Activated naive CD8-positive, alpha-beta T cell (primary cell): ENCODE results near the gene PLEKHH1.

ENCODE experiments used
- H3K27ac Mint-ChIP-seq: one replicate; pipeline ENCODE4 v1.8.0; 2021; ENCODE audit warnings: mixed read lengths
- H3K27me3 Mint-ChIP-seq: one replicate; pipeline ENCODE4 v1.8.0; 2021; ENCODE audit warnings: mixed read lengths
- H3K36me3 Mint-ChIP-seq: one replicate; pipeline ENCODE4 v1.8.0; 2021; ENCODE audit warnings: mixed read lengths
- H3K4me1 Mint-ChIP-seq: one replicate; pipeline ENCODE4 v1.8.0; 2021; ENCODE audit warnings: low read depth, mixed read lengths
- H3K4me3 Mint-ChIP-seq: one replicate; pipeline ENCODE4 v1.8.0; 2021; ENCODE audit warnings: mild to moderate bottlenecking, mixed read lengths
- H3K9me3 Mint-ChIP-seq: one replicate; pipeline ENCODE4 v1.8.0; 2021; ENCODE audit warnings: low read depth, mixed read lengths

Gene PLEKHH1

DNA sequence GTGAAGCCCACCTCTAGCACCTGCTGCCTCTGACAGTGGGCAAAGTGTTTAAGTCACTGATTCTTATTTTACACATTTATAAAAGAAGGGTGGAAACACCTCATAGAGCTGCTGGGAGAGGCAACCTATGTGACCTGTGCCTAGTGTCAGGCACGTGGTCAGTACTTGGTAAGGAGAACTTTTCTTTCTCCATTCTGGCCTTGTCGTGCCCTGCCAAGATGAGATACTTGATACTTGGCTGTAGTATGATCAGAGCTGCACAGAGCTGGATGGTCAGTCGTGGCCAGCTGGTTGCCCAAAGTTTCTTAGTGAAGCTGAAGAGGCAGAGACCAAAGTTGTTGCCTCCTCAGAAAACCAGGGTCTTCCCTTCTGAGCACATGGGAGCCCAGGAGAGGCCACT is 24.6 kb downstream of the PLEKHH1 start:
- Mint-ChIP-seq H3K4me3 (no peak overlapping the region), H3K4me1 (no peaks in the 10 kb centered on the region), H3K27me3 (no peaks in the 10 kb centered on the region), H3K27ac (no peak overlapping the region), H3K9me3 (no peaks in the 10 kb centered on the region), H3K36me3 (no peaks in the 10 kb centered on the region)

DNA sequence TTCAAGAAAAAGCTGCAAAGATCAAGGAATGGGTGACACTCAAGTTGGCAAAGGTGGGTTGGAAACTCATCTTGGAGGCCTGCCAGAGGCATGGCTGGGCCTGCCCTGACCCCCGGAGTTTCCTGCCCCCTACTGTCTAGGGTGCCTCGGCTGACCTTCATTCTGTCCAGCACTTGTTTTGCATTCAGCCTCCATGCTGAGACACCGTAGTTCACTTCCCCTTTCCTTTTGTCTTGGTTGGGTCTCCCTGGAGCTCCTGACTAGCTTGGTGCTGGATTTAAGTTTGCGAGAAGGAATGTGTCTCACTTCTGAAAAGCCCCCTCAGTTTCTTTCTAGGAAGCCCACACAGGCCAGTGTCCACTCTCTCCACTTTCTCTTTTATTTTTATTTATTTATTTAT is 26.5 kb downstream of the PLEKHH1 start:
- Mint-ChIP-seq H3K4me3 (no peak overlapping the region), H3K9me3 (no peaks in the 10 kb centered on the region), H3K27me3 (no peaks in the 10 kb centered on the region), H3K36me3 (no peaks in the 10 kb centered on the region), H3K27ac (no peak overlapping the region), H3K4me1 (no peaks in the 10 kb centered on the region)

DNA sequence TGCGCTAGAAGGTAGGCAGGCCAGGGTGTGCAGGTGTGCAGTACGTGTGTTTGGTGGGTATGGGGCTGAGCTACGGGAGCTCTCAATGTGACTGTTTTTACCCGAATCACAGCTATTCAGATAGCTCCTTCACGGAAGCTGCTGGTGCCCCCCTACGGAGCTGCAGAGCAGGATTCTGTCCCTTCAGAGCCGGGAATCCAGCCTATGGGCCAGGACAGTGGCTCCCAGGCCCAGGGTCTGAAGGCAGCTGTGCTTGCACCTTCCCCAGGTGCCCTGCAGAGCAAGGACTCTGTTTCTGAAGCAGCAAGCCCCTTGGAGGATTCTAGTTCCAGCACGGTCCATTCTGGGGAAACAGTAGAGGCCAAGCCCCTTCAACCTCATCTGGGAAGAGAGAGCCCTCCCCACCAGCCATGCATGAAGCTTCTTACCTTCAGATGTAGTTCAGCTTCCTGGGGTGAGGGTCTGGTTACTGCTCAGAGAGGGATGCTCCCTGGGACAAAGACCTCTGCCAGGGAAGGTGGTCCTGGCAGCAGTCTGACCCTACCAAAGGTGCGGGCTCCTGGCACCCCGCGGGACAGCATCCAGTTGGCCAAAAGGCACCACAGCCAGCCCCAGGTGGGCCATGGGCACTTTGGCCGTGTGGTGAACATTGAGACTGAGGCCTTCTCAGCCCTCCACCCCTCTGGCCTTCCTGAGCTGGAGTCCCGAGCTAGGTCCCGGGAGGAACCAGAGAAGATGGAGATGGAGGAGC is 29.1 kb downstream of the PLEKHH1 start:
- Mint-ChIP-seq H3K4me3 (no peak overlapping the region), H3K27ac (no peak overlapping the region), H3K36me3 (no peaks in the 10 kb centered on the region), H3K27me3 (no peaks in the 10 kb centered on the region), H3K4me1 (no peaks in the 10 kb centered on the region), H3K9me3 (no peaks in the 10 kb centered on the region)

DNA sequence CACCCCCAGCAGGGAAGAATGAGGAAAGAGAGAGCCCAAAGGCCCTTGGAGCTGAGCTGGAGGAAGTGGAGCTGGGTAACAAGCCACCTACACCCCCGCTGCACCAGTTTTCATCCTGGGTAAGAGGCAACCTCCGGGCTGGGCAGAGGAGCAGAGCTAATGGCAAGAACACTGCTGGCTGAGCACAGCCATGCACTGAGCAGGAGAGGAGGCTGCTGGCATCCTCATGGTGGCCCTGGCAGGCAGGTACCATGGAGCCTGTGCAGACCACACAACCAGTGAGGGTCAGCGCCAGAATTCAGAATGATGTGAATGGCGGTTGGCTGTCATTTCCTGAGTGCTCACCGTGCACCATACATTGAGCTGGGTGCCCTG is 29.7 kb downstream of the PLEKHH1 start:
- Mint-ChIP-seq H3K9me3 (no peaks in the 10 kb centered on the region), H3K27me3 (no peaks in the 10 kb centered on the region), H3K36me3 (no peaks in the 10 kb centered on the region), H3K4me1 (no peaks in the 10 kb centered on the region), H3K27ac (no peak overlapping the region), H3K4me3 (no peak overlapping the region)

DNA sequence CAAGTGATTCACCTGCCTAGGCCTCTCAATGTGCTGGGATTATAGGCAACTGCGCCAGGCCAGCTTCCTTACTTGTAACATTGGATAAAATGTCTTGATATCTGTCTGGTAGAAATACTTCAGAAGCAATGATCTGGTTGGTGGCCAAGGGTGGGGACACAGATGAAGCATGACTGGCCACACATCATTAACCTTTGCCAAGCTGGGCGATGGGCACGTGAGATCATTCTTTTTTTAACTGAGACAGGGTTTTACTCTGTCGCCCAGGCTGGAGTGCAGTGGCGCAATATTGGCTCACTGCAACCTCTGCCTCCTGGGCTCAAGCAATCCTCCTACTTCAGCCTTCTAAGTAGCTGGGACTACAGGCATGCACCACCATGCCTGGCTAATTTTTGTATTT is 31.1 kb downstream of the PLEKHH1 start:
- H3K27me3 Mint-ChIP-seq = no peaks in the 10 kb centered on the region
- H3K4me1 Mint-ChIP-seq = no peaks in the 10 kb centered on the region
- no peaks in the 10 kb centered on the region for H3K36me3 Mint-ChIP-seq
- no peak overlapping the region for H3K27ac Mint-ChIP-seq
- H3K4me3 Mint-ChIP-seq = no peak overlapping the region
- no peaks in the 10 kb centered on the region for H3K9me3 Mint-ChIP-seq

DNA sequence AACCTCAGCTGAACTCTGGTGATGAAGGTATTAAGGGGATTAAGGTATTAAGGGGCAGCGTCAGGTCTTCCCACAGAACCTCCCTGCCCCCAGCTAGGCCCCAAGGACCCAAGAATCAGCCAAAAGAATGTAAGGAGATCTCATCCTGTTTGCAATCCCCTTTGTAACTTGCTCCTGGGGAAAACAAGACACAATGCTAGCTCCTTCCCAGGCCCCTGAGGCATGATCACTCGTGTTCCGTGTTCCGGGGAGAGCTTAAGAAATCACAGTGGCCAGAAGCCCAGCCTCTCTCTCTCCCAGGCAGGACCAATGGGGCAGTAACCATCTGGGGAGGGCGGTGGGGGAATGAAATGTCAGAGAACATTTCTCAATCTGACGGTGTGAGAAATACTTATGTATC is 33.8 kb downstream of the PLEKHH1 start:
- H3K27me3 Mint-ChIP-seq = peaks cover 3% of the 10 kb centered on the region
- no peaks in the 10 kb centered on the region for H3K36me3 Mint-ChIP-seq
- H3K4me1 Mint-ChIP-seq = no peaks in the 10 kb centered on the region
- no peak overlapping the region for H3K27ac Mint-ChIP-seq
- no peaks in the 10 kb centered on the region for H3K9me3 Mint-ChIP-seq
- H3K4me3 Mint-ChIP-seq = no peak overlapping the region

DNA sequence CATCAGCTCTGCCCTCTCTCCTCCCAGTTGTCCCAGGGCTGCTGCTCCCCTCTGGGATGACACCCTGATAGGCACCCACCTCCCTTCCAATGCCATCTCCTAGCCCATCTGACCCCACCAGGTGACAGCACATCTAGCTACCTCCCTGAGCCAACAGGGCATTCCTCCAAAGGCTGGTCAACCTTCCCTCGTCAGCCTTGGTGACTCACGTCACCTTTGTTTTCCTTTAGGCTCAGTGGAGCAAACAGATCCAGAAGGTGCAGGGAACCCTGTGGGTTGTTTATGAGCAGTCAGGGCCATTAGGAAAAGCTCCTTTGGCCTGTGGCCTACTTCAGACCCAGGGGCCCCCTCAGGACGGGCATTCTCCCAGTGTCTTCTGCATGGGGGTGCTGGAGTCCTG is 34.6 kb downstream of the PLEKHH1 start:
- no peak overlapping the region for H3K4me3 Mint-ChIP-seq
- no peak overlapping the region for H3K27ac Mint-ChIP-seq
- no peaks in the 10 kb centered on the region for H3K4me1 Mint-ChIP-seq
- peaks cover 3% of the 10 kb centered on the region for H3K27me3 Mint-ChIP-seq
- H3K36me3 Mint-ChIP-seq = no peaks in the 10 kb centered on the region
- H3K9me3 Mint-ChIP-seq = no peaks in the 10 kb centered on the region

DNA sequence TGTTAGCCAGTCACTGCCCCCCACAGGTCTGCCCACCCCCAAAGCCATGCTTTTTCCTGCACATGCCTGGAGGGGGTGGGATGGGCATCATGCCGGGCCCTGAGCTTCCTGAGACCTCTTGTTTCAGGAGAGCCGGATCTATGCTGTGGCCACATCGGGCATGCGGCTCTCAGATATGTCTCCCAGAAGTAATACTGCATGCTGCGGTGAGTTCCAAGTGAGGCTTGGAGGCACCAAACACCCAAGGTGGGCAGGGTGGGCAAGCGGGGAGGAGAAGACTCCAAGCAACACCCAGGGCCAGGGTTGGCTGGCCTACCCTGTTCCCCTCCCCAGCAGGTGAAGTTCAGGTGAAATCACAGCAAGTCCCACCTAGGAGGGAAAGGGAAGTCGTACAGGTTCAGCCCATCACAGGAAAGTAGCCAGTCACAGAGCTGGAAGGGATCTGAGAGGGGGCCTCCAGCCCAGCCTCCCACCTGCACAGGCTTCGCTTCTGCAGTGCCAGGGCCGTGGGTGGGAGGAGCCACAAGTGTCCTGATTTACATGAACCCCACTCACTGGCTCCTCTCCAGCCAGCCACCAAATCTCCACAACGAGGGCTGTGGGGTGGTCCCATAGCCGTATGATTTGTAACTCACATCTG is 36.0 kb downstream of the PLEKHH1 start:
- H3K27ac Mint-ChIP-seq = no peak overlapping the region
- H3K9me3 Mint-ChIP-seq = no peaks in the 10 kb centered on the region
- no peak overlapping the region for H3K4me3 Mint-ChIP-seq
- no peaks in the 10 kb centered on the region for H3K4me1 Mint-ChIP-seq
- peaks cover 3% of the 10 kb centered on the region for H3K27me3 Mint-ChIP-seq
- no peaks in the 10 kb centered on the region for H3K36me3 Mint-ChIP-seq

DNA sequence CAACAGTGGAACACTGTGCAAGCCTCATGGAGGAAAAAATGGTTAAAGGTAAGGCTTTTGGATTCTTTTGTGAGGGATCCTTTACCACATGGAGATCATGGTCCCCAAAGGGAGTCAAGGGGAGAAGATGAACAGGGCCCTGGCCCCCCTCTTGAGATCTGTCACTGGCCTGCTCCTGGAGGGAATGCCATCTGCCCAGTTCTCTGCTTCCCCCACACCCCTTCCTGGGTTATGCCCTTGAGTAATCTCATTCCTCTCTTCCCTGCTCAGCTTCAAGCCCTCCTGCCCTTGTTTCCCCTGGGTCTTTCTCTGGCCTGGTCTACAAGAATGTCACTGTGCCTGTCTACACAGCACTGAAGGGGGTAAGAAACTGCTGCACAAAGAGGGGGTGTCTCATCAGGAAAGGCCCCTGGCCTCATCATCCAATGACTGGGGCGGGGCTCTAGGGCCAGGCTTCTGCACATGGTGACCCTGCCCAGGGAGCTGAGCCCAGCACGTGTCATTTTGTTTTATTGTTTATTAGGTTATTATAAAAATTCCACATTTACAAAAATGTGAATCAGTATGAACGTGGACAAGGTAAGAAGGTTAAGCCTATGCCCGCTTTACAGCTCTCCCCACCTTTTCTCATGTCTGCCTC is 36.7 kb downstream of the PLEKHH1 start:
- H3K9me3 Mint-ChIP-seq = no peaks in the 10 kb centered on the region
- no peaks in the 10 kb centered on the region for H3K36me3 Mint-ChIP-seq
- no peak overlapping the region for H3K27ac Mint-ChIP-seq
- H3K4me1 Mint-ChIP-seq = no peaks in the 10 kb centered on the region
- H3K4me3 Mint-ChIP-seq = no peak overlapping the region
- H3K27me3 Mint-ChIP-seq = peaks cover 3% of the 10 kb centered on the region

DNA sequence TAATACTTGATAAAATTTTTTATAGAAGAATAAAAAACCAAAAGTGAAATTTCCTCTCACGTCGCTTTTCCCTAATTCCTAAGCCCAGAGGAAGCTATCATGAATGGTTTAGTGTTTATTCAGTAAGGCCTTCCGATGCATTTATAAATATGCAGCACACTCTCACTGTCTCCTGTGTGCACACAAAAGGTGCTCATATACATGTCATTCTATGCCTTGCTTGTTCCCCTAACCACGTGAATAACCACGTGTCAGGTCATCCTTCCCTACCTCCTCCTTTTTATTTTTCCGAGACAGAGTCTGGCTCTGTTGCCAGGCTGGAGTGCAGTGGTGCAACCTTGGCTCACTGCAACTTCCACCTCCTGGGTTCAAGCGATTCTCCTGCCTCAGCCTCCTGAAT is 37.4 kb downstream of the PLEKHH1 start:
- Mint-ChIP-seq H3K27me3 (peaks cover 3% of the 10 kb centered on the region), H3K4me1 (no peaks in the 10 kb centered on the region), H3K4me3 (no peak overlapping the region), H3K9me3 (no peaks in the 10 kb centered on the region), H3K27ac (no peak overlapping the region), H3K36me3 (no peaks in the 10 kb centered on the region)

DNA sequence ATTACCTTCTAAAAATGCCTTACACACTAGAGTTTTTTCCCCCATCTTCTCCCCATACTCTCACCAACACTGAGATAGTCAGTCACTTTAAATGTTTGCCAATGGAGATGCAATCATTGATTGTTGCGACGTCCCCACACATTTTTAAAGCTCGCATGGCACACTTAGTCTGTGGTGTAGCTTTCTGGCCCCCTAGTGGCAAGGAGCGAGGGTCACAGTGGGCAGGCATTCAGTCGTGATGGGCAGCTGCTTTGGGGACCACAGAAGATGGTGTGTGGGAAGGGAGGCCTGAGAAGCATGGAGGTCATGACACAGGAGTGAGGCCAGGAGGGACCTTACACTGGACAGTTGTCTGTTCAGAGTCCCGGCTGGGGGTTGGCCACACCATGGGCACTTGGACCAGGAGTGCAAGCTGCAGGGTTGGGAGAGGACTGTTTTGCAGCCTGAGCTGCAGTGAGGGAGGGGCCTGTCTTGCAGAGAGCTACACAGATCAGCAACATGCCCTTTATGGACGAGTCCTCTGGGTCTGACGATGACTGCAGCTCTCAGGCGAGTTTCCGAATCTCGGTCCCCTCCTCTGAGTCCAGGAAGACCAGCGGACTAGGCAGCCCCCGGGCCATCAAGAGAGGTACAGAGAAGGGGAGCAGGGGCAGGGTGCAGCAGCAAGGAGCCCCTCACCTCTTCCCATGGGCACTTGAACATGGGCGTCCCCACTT is 38.3 kb downstream of the PLEKHH1 start:
- Mint-ChIP-seq H3K27ac (no peak overlapping the region), H3K27me3 (peaks cover 3% of the 10 kb centered on the region), H3K4me3 (no peak overlapping the region), H3K36me3 (no peaks in the 10 kb centered on the region), H3K9me3 (no peaks in the 10 kb centered on the region), H3K4me1 (no peaks in the 10 kb centered on the region)

DNA sequence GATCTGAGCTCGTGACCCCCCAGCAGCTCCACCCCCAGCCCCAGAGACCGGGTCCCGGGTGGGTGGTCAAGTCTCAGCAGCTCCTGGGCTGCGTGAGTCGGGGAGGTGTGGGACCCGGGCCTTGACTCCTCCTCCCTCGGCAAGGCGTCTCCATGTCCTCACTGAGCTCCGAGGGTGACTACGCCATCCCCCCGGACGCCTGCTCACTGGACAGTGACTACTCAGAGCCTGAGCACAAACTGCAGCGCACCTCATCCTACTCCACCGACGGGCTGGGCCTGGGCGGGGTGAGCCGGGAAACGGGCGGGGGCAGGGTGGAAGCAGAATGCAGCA is 38.9 kb downstream of the PLEKHH1 start:
- Mint-ChIP-seq H3K36me3 (no peaks in the 10 kb centered on the region), H3K27ac (no peak overlapping the region), H3K4me1 (no peaks in the 10 kb centered on the region), H3K27me3 (peaks cover 3% of the 10 kb centered on the region), H3K9me3 (no peaks in the 10 kb centered on the region), H3K4me3 (no peak overlapping the region)

DNA sequence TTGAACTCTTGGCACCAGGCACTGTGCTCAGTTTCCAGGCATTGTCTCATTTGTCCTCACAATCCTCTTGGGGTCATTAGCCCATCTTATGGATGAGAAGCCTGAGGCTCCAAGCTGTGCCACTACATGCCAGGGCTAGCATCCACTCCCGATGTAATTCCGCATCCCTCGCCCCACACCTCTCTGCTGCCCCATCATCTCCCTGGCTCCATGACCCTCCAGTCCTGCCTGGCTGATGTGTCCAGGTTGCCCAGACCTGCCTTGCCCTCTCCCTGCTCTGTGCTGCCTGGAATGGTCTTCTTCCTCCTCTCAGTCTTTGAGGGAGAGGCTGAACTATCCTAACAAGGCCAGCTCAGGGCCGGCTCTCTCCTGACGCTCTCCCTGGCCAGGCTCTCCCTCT is 39.5 kb downstream of the PLEKHH1 start:
- H3K4me3 Mint-ChIP-seq = no peak overlapping the region
- H3K27ac Mint-ChIP-seq = no peak overlapping the region
- no peaks in the 10 kb centered on the region for H3K4me1 Mint-ChIP-seq
- no peaks in the 10 kb centered on the region for H3K36me3 Mint-ChIP-seq
- H3K9me3 Mint-ChIP-seq = no peaks in the 10 kb centered on the region
- peaks cover 3% of the 10 kb centered on the region for H3K27me3 Mint-ChIP-seq

DNA sequence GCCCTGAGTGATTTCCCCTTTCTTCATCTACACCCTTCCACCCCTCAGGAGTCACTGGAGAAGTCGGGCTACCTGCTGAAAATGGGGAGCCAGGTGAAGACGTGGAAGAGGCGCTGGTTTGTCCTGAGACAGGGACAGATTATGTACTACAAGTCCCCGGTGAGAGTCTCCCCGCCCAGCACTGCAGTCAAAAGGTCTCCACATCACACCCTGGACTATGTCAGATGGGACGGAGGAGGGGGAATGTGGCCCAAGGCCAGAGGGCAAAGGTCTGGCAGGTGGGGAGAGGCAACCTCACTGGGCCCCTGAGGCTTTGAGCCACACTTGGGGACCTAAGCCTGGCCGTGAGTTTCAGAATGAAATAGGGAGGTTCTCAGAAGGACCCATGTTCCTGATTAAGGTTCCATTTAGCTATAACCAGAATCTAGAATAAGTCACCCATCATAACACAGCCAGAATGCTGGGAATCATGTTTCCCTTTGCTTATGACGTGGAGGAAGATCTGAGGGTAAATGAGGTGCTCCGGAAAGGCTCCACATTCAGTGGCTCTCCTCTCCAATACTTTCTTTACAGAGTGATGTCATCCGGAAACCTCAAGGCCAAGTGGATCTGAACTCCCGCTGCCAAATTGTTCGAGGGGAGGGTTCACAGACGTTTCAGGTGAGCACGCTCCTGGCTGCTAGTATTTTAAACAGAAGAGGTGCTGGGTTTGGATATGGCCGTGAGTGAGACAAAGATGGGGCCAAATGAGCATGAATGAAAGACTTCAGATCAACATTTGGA is 40.3 kb downstream of the PLEKHH1 start:
- H3K4me1 Mint-ChIP-seq = no peaks in the 10 kb centered on the region
- no peaks in the 10 kb centered on the region for H3K9me3 Mint-ChIP-seq
- no peak overlapping the region for H3K27ac Mint-ChIP-seq
- no peaks in the 10 kb centered on the region for H3K36me3 Mint-ChIP-seq
- H3K4me3 Mint-ChIP-seq = no peak overlapping the region
- peaks cover 3% of the 10 kb centered on the region for H3K27me3 Mint-ChIP-seq

DNA sequence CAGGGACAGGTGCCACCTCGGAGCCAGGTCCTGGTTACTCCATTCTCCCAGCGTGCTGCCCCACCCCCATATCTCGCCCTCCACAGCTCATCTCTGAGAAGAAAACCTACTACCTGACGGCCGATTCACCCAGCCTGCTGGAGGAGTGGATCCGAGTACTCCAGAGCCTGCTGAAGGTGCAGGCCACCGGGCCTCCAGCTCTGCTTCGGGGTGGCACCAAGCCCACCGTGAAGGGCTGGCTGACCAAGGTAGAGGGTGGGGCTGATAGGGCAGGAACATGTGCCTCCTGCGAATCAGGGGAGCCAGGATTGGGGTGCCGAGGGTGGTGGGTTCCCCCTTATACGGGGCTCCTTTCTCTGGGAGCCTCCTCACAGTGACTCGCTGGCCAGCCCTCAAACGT is 41.1 kb downstream of the PLEKHH1 start:
- no peaks in the 10 kb centered on the region for H3K36me3 Mint-ChIP-seq
- H3K4me1 Mint-ChIP-seq = no peaks in the 10 kb centered on the region
- H3K9me3 Mint-ChIP-seq = no peaks in the 10 kb centered on the region
- no peak overlapping the region for H3K4me3 Mint-ChIP-seq
- no peak overlapping the region for H3K27ac Mint-ChIP-seq
- peaks cover 3% of the 10 kb centered on the region for H3K27me3 Mint-ChIP-seq
